ENCODE measurements around the gene ABCB4.

Gene ABCB4

GRCh38 chr7:87458148-87458547 lies 17.3 kb downstream of the ABCB4 start:
- Histone ChIP-seq H3K4me3 (ENCODE audit: extremely low read depth, insufficient read depth, low read length, poor library complexity, severe bottlenecking) (no peak overlapping the region), H3K27ac (ENCODE audit: low read depth, low read length, severe bottlenecking) (no peak overlapping the region), H3K4me1 (ENCODE audit: control insufficient read depth, insufficient read depth, low read length, poor library complexity, severe bottlenecking) (no peaks in the 10 kb centered on the region), H3K9me3 (ENCODE audit: control insufficient read depth, low read length) (no peaks in the 10 kb centered on the region), H3K36me3 (ENCODE audit: control insufficient read depth, insufficient read depth, low read length) (no peaks in the 10 kb centered on the region)
- WGBS, 2 experiments (ENCODE audit: insufficient coverage in 2 of 2), result 75 to 93% methylated on average over 1 to 2 of the region's 3 CpGs

GRCh38 chr7:87456247-87456646 lies 19.2 kb downstream of the ABCB4 start:
- WGBS, 2 experiments (ENCODE audit: insufficient coverage in 2 of 2), result 40 to 45% methylated on average over 1 to 2 of the region's 2 CpGs
- H3K36me3 ChIP-seq (ENCODE audit: control insufficient read depth, insufficient read depth, low read length), result no peaks in the 10 kb centered on the region
- no peaks in the 10 kb centered on the region for H3K9me3 ChIP-seq (ENCODE audit: control insufficient read depth, low read length)
- no peaks in the 10 kb centered on the region for H3K4me1 ChIP-seq (ENCODE audit: control insufficient read depth, insufficient read depth, low read length, poor library complexity, severe bottlenecking)
- H3K4me3 ChIP-seq (ENCODE audit: extremely low read depth, insufficient read depth, low read length, poor library complexity, severe bottlenecking), result no peak overlapping the region
- no peak overlapping the region for H3K27ac ChIP-seq (ENCODE audit: low read depth, low read length, severe bottlenecking)

DNA sequence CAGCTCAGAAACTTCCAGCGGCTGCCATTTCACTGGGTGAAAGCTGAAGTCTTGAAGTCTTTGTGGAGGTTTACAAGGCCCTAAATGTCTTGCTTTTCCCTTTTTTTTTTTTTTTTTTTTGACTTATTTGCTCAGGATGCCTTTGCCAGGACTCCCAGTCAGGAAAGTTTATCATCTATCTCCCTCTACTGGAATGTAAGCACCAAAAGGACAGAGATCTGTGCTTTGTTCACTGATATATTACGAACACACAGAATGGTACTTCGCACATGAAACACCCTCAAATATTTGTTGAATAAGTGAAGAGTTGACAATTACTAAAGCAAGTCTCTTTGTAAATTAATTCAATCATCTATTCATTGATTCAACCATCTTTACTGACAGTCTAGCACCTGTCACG lies 23.2 kb downstream of the ABCB4 start:
- Histone ChIP-seq H3K9me3 (ENCODE audit: control insufficient read depth, low read length) (no peaks in the 10 kb centered on the region), H3K4me1 (ENCODE audit: control insufficient read depth, insufficient read depth, low read length, poor library complexity, severe bottlenecking) (no peaks in the 10 kb centered on the region), H3K27ac (ENCODE audit: low read depth, low read length, severe bottlenecking) (no peak overlapping the region), H3K4me3 (ENCODE audit: extremely low read depth, insufficient read depth, low read length, poor library complexity, severe bottlenecking) (no peak overlapping the region), H3K36me3 (ENCODE audit: control insufficient read depth, insufficient read depth, low read length) (no peaks in the 10 kb centered on the region)
- 83% methylated on average over 1 of the region's 4 CpGs; no CpG with 5 or more reads in 1 of the 2 experiments for WGBS, 2 experiments (ENCODE audit: insufficient coverage in 2 of 2)

DNA sequence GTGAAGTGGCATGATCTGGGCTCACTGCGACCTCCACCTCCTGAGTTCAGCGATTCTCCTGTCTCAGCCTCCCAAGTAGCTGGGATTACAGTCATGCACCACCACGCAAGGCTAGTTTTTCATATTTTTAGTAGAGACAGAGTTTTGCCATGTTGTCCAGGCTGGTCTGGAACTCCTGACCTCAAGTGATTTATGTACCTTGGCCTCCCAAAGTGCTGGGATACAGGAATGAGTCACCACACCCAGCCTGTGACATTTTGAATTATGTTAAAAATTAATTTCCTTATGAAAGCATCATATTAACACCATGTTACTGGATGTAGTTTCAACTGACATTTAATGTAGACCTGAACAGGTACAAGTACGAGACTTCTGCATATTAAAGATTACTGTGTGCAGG lies 24.3 kb downstream of the ABCB4 start:
- Histone ChIP-seq H3K4me1 (ENCODE audit: control insufficient read depth, insufficient read depth, low read length, poor library complexity, severe bottlenecking) (no peaks in the 10 kb centered on the region), H3K9me3 (ENCODE audit: control insufficient read depth, low read length) (no peaks in the 10 kb centered on the region), H3K36me3 (ENCODE audit: control insufficient read depth, insufficient read depth, low read length) (no peaks in the 10 kb centered on the region), H3K27ac (ENCODE audit: low read depth, low read length, severe bottlenecking) (no peak overlapping the region), H3K4me3 (ENCODE audit: extremely low read depth, insufficient read depth, low read length, poor library complexity, severe bottlenecking) (no peak overlapping the region)
- 95 to 100% methylated on average over 3 to 4 of the region's 4 CpGs for WGBS, 2 experiments (ENCODE audit: insufficient coverage in 2 of 2)

- H3K27ac ChIP-seq (ENCODE audit: low read depth, low read length, severe bottlenecking), result no peak overlapping the region
- H3K4me3 ChIP-seq (ENCODE audit: extremely low read depth, insufficient read depth, low read length, poor library complexity, severe bottlenecking), result no peak overlapping the region
- WGBS, 2 experiments (ENCODE audit: insufficient coverage in 2 of 2), result 100% methylated on average over 1 of the region's 1 CpG
- H3K4me1 ChIP-seq (ENCODE audit: control insufficient read depth, insufficient read depth, low read length, poor library complexity, severe bottlenecking), result no peaks in the 10 kb centered on the region
- no peaks in the 10 kb centered on the region for H3K9me3 ChIP-seq (ENCODE audit: control insufficient read depth, low read length)
- H3K36me3 ChIP-seq (ENCODE audit: control insufficient read depth, insufficient read depth, low read length), result no peaks in the 10 kb centered on the region
These were observed 24.8 kb downstream of the ABCB4 start for GRCh38 chr7:87450706-87451105.

- Histone ChIP-seq H3K4me1 (ENCODE audit: control insufficient read depth, insufficient read depth, low read length, poor library complexity, severe bottlenecking) (no peaks in the 10 kb centered on the region), H3K9me3 (ENCODE audit: control insufficient read depth, low read length) (no peaks in the 10 kb centered on the region), H3K27ac (ENCODE audit: low read depth, low read length, severe bottlenecking) (no peak overlapping the region), H3K4me3 (ENCODE audit: extremely low read depth, insufficient read depth, low read length, poor library complexity, severe bottlenecking) (no peak overlapping the region), H3K36me3 (ENCODE audit: control insufficient read depth, insufficient read depth, low read length) (no peaks in the 10 kb centered on the region)
- WGBS, 2 experiments (ENCODE audit: insufficient coverage in 2 of 2), result 81 to 93% methylated on average over 6 to 7 of the region's 7 CpGs
These were observed 27.1 kb downstream of the ABCB4 start for GRCh38 chr7:87448388-87448787.

DNA sequence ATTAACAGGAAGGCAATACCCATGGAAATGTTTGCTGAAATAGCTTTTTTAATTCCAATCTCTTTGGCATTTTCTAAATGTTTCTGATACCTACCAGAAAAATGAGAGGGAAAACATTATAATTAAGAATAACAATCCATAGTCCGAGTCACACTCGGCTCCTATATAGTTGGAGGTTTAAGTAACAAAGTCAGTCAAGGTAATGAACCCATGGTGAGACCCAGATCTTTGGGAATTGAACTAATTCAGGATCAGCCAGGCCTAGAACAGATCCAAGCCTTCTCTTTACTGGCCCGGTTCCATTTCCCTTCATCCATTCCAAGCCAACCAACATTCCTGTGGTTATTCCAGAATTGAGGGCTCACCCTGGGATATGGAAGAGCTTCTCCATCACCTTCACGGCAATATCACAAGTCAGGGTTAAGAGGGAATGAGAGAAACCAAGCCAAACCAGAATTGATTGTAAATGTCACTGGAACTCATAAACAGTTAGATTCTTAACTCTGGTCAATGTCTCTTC lies 28.3 kb downstream of the ABCB4 start:
- Histone ChIP-seq H3K4me3 (ENCODE audit: extremely low read depth, insufficient read depth, low read length, poor library complexity, severe bottlenecking) (no peak overlapping the region), H3K4me1 (ENCODE audit: control insufficient read depth, insufficient read depth, low read length, poor library complexity, severe bottlenecking) (no peaks in the 10 kb centered on the region), H3K27ac (ENCODE audit: low read depth, low read length, severe bottlenecking) (no peak overlapping the region), H3K9me3 (ENCODE audit: control insufficient read depth, low read length) (no peaks in the 10 kb centered on the region), H3K36me3 (ENCODE audit: control insufficient read depth, insufficient read depth, low read length) (no peaks in the 10 kb centered on the region)
- WGBS, 2 experiments (ENCODE audit: insufficient coverage in 2 of 2), result no CpG with 5 or more reads among the region's 4 CpGs

- no peak overlapping the region for H3K27ac ChIP-seq (ENCODE audit: low read depth, low read length, severe bottlenecking)
- no peaks in the 10 kb centered on the region for H3K36me3 ChIP-seq (ENCODE audit: control insufficient read depth, insufficient read depth, low read length)
- H3K9me3 ChIP-seq (ENCODE audit: control insufficient read depth, low read length), result no peaks in the 10 kb centered on the region
- no peak overlapping the region for H3K4me3 ChIP-seq (ENCODE audit: extremely low read depth, insufficient read depth, low read length, poor library complexity, severe bottlenecking)
- 100% methylated on average over 2 to 3 of the region's 4 CpGs for WGBS, 2 experiments (ENCODE audit: insufficient coverage in 2 of 2)
- no peaks in the 10 kb centered on the region for H3K4me1 ChIP-seq (ENCODE audit: control insufficient read depth, insufficient read depth, low read length, poor library complexity, severe bottlenecking)
These were observed 29.6 kb downstream of the ABCB4 start for GRCh38 chr7:87445897-87446296.

DNA sequence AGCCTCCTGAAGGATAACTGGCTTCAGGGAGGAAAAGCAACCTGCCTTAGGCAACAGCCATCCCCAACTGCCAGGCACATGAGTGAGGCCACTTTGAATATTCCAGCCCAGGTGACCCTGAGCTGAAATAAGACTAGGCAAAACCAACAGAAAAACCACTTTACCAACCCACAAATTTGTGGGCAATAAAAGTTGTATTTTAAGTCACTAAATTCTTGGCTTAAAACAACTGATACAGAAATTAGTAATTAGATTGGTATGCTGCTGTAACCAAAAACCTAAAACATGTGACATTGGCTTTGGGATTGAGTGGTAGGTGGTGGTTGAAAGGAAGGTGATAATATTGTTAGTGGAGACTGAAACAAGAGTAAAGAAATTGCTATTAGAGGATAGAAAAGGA lies 39.9 kb downstream of the ABCB4 start:
- Histone ChIP-seq H3K27ac (ENCODE audit: low read depth, low read length, severe bottlenecking) (no peak overlapping the region), H3K36me3 (ENCODE audit: control insufficient read depth, insufficient read depth, low read length) (no peaks in the 10 kb centered on the region), H3K4me3 (ENCODE audit: extremely low read depth, insufficient read depth, low read length, poor library complexity, severe bottlenecking) (no peak overlapping the region), H3K9me3 (ENCODE audit: control insufficient read depth, low read length) (no peaks in the 10 kb centered on the region), H3K4me1 (ENCODE audit: control insufficient read depth, insufficient read depth, low read length, poor library complexity, severe bottlenecking) (peaks cover 4% of the 10 kb centered on the region)

GRCh38 chr7:87432536-87432935 lies 42.9 kb downstream of the ABCB4 start:
- H3K36me3 ChIP-seq (ENCODE audit: control insufficient read depth, insufficient read depth, low read length), result no peaks in the 10 kb centered on the region
- H3K9me3 ChIP-seq (ENCODE audit: control insufficient read depth, low read length), result no peaks in the 10 kb centered on the region
- no peak overlapping the region for H3K4me3 ChIP-seq (ENCODE audit: extremely low read depth, insufficient read depth, low read length, poor library complexity, severe bottlenecking)
- 76 to 92% methylated on average over 2 of the region's 2 CpGs for WGBS, 2 experiments (ENCODE audit: insufficient coverage in 2 of 2)
- peaks cover 4% of the 10 kb centered on the region for H3K4me1 ChIP-seq (ENCODE audit: control insufficient read depth, insufficient read depth, low read length, poor library complexity, severe bottlenecking)
- no peak overlapping the region for H3K27ac ChIP-seq (ENCODE audit: low read depth, low read length, severe bottlenecking)

DNA sequence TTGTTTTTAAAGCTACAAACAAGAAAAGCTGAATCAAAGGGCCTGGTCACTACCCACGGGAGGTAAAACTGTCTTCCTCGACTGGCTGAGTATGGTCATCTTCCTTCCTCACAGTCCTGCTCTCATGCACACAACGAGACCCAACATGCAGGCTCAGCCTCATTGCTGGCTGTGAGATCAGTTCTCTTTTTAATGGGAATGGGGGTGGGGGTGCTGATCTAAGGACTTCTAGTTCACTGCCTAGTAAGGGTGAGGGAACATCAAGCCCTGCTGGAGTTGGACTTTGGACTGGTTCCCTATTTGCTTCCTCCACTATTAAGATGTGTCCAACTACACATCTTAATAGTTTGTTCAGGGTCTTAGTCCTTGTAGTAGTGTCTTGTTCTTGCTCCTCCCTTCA lies 48.2 kb downstream of the ABCB4 start:
- Histone ChIP-seq H3K36me3 (ENCODE audit: control insufficient read depth, insufficient read depth, low read length) (no peaks in the 10 kb centered on the region), H3K9me3 (ENCODE audit: control insufficient read depth, low read length) (no peaks in the 10 kb centered on the region), H3K4me3 (ENCODE audit: extremely low read depth, insufficient read depth, low read length, poor library complexity, severe bottlenecking) (no peak overlapping the region), H3K27ac (ENCODE audit: low read depth, low read length, severe bottlenecking) (no peak overlapping the region), H3K4me1 (ENCODE audit: control insufficient read depth, insufficient read depth, low read length, poor library complexity, severe bottlenecking) (no peaks in the 10 kb centered on the region)
- whole genome bisulfite sequencing, 2 experiments (ENCODE audit: insufficient coverage in 2 of 2), result 83 to 96% methylated on average over 1 to 2 of the region's 3 CpGs
